Activated CD4-positive, CD25-positive, alpha-beta regulatory T cell treated with anti-CD3 and anti-CD28 coated beads, Interleukin-2, amount 50 U/mL, for 72 hours (primary cell): ENCODE results near the gene TPCN1.
"Not testable (repeated sequence)": the region's sequence is repeated elsewhere in the genome, so short reads cannot be mapped to it uniquely, and the experiment has no call there.

Source experiments
- DNase-seq: peaks from one replicate; pipeline ENCODE4 v3.0.0; 2021

The TPCN1 gene

GRCh38 chr12:113197518-113198077 is 23.7 kb upstream of the TPCN1 start:
- no peak for DNase-seq

GRCh38 chr12:113198296-113198695 is 23.0 kb upstream of the TPCN1 start:
- no peak for DNase-seq

- no peak for DNase-seq
Measured at GRCh38 chr12:113200021-113200797, 21.1 kb upstream of the TPCN1 start.

GRCh38 chr12:113201187-113202177 is 19.8 kb upstream of the TPCN1 start:
- no peak for DNase-seq

GRCh38 chr12:113202300-113203075 is 18.8 kb upstream of the TPCN1 start:
- no peak for DNase-seq

GRCh38 chr12:113203852-113204760 is 17.2 kb upstream of the TPCN1 start:
- DNase-seq, result no peak

- no peak for DNase-seq
Measured at GRCh38 chr12:113204804-113205203, 16.5 kb upstream of the TPCN1 start.

- not testable (repeated sequence) for DNase-seq
Measured at GRCh38 chr12:113206802-113207201, 14.5 kb upstream of the TPCN1 start.

GRCh38 chr12:113207613-113208040 is 13.6 kb upstream of the TPCN1 start:
- no peak for DNase-seq

GRCh38 chr12:113208041-113208934 is 13.0 kb upstream of the TPCN1 start:
- peak; percentile 57 for DNase-seq

- no peak for DNase-seq
Measured at GRCh38 chr12:113211160-113211559, 10.1 kb upstream of the TPCN1 start.

GRCh38 chr12:113214895-113215400 is 6.3 kb upstream of the TPCN1 start:
- DNase-seq, result no peak

GRCh38 chr12:113216027-113216426 is 5.2 kb upstream of the TPCN1 start:
- no peak for DNase-seq

- no peak for DNase-seq
Measured at GRCh38 chr12:113220593-113221180, 577 bp upstream of the TPCN1 start.

GRCh38 chr12:113221997-113222729 is 899 bp downstream of the TPCN1 start:
- DNase-seq, result peak; percentile 43

GRCh38 chr12:113222730-113223531 is 1.7 kb downstream of the TPCN1 start:
- DNase-seq, result no peak

GRCh38 chr12:113224955-113225354 is 3.7 kb downstream of the TPCN1 start:
- no peak for DNase-seq
